Measurements from ENCODE around the gene DYRK2. TPM values are rescaled to one million over a fixed set of nuclear protein-coding genes. Genes with fewer than 3 reads are reported as not detected.
A peak's percentile ranks its signal among the peaks of the same experiment; 100 is the strongest.

Gene DYRK2
- total RNA-seq (2014; rRNA removed; shearing (Covaris generic)), result 4.4 and 10.7 TPM in 2 replicates

- peak; percentile 43 for DNase-seq (ENCODE audit: low spot score)
Measured at GRCh38 chr12:67648521-67649260, at the start of gene DYRK2. TSS of gene DYRK2 (plus strand) at chr12:67648745. CDS start at chr12:67649134, 389 bp downstream.

GRCh38 chr12:67599691-67600090 is 48.9 kb upstream of the DYRK2 start:
- DNase-seq (ENCODE audit: low spot score), result no peak

GRCh38 chr12:67601126-67601525 is 47.4 kb upstream of the DYRK2 start:
- DNase-seq (ENCODE audit: low spot score), result no peak

GRCh38 chr12:67609226-67609870 is 39.2 kb upstream of the DYRK2 start:
- DNase-seq (ENCODE audit: low spot score), result no peak

- DNase-seq (ENCODE audit: low spot score), result no peak
Measured at GRCh38 chr12:67613040-67613439, 35.5 kb upstream of the DYRK2 start.

DNA sequence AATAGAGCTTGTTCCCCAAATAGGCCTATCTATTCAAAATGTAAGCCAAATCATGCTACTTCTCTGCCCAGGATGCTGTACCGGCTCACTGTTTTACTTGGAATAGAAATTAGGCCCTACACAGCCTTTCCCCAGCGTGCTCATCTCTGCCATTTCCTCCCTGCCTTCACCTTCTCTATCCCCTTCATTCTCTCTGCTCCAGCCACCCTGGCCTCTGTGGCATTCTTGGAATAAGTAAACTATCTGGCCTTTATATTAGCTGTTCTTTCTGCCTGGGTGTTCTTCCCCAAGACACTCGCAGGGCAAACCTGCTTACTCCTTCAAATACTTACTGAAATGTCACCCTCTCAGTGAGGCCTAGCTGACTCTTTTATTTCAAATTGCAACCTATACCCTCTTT is 30.9 kb upstream of the DYRK2 start:
- no peak for DNase-seq (ENCODE audit: low spot score)

- no peak for DNase-seq (ENCODE audit: low spot score)
Measured at GRCh38 chr12:67618303-67618702, 30.2 kb upstream of the DYRK2 start.

- DNase-seq (ENCODE audit: low spot score), result no peak
Measured at GRCh38 chr12:67621112-67621511, 27.4 kb upstream of the DYRK2 start.

GRCh38 chr12:67621926-67622325 is 26.6 kb upstream of the DYRK2 start:
- no peak for DNase-seq (ENCODE audit: low spot score)

- no peak for DNase-seq (ENCODE audit: low spot score)
Measured at GRCh38 chr12:67623259-67623658, 25.3 kb upstream of the DYRK2 start.

DNA sequence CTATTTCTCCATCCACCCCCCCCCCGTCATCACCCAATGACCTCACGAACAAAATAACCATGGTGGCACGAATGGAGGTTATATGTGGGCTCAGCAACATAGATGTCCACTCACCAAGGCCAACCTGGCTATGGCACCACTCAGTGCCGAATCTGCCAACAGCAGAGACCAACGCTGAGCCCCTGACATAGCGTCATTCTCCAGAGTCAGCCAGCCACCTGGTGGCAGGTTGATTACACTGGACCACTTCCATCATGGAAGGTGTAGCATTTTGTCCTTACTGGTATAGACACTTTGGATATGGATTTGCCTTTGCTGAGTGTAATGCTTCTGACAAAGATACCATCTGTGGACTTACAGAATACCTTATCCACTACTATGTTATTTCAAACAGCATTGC is 24.2 kb upstream of the DYRK2 start:
- DNase-seq (ENCODE audit: low spot score), result no peak

- DNase-seq (ENCODE audit: low spot score), result no peak
Measured at GRCh38 chr12:67625004-67625403, 23.5 kb upstream of the DYRK2 start.

- no peak for DNase-seq (ENCODE audit: low spot score)
Measured at GRCh38 chr12:67626156-67626555, 22.4 kb upstream of the DYRK2 start.

- DNase-seq (ENCODE audit: low spot score), result peak; percentile 74
Measured at GRCh38 chr12:67630373-67631088, 18.0 kb upstream of the DYRK2 start.

GRCh38 chr12:67632005-67632404 is 16.5 kb upstream of the DYRK2 start:
- no peak for DNase-seq (ENCODE audit: low spot score)

GRCh38 chr12:67633024-67633610 is 15.4 kb upstream of the DYRK2 start:
- DNase-seq (ENCODE audit: low spot score), result no peak

DNA sequence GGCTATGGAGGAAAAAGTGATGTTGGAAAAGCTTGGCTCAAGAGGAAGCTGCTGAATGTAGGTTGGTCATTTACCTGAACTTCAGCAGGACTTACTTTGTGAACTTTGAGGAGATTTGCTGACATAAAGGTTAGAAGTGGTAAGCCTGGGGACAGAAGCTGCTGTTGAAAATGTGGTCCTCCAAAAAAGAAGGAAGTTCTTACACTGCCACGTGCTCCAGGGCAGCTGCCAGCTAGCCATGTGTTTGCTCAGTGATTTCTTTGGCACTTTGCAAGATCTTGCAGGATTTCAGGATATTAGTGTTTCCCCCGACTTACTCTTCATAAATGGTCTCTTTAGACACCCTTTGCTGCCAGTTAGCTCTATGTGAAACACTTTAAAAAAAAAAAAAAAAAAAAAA is 14.8 kb upstream of the DYRK2 start:
- DNase-seq (ENCODE audit: low spot score), result no peak

DNA sequence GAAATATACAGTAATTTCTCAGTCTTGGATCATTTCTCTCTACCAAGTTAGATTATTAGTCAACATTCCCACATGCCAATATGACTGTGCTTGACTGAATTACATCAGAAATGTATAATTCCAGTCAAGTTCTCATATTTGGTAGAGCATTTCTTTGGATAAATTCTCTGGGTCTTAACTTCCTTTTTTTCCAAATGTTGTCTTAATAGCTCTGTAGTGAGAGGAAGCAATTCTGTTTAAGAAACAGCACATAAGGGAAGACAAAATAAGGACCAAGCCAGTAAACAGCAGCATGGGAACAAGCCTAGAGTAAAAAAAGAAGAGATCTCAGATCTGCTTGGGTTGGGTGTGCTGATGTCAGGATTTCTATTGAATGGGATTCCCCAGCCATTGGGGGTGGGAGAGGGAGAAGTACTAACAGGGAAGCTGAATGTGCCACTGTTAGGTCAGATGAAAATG is 14.2 kb upstream of the DYRK2 start:
- no peak for DNase-seq (ENCODE audit: low spot score)

GRCh38 chr12:67637718-67638117 is 10.8 kb upstream of the DYRK2 start:
- no peak for DNase-seq (ENCODE audit: low spot score)

- DNase-seq (ENCODE audit: low spot score), result no peak
Measured at GRCh38 chr12:67638694-67639093, 9.9 kb upstream of the DYRK2 start.

DNA sequence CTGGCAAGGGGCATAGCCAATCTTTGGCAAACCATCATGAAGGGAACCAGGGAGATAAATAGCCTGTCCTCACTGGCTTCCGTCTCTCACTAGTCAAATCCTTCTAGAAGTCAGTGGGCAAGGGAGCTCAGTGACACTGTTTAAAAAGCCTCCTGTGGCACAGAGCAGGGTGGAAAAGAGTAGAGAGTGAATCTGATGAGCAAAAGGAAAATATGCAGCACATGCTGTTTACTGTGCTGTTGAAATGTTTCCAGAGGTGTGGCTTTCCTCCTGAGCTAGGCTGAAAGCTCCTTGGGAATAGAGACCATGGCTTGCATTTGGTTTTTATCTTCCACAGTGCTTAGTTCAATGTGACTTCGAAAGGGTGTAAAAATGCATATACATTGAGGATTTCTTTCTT is 7.7 kb upstream of the DYRK2 start:
- DNase-seq (ENCODE audit: low spot score), result no peak

DNA sequence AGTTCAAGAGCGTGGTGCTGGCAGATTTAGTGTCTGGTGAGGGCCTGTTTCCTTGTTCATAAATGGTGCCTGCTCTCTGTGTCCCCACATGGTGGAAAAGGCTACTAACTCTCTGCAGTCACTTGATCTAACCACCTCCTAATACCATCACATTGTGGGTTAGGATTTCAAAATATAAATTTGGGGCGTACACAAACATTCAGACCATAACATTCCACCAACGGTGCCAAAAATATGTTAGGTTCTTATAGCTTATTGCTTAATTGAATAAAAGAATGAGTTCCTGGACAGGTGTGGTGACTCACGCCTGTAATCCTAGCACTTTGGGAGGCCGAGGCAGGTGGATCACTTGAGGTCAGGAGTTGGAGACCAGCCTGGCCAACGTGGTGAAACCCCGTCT is 3.4 kb upstream of the DYRK2 start:
- no peak for DNase-seq (ENCODE audit: low spot score)

Measured in H4 (cell line).